Left colon (tissue), 2 donors: ENCODE measurements around the gene ISM1. TPM values are rescaled to one million over a fixed set of nuclear protein-coding genes. Genes with fewer than 3 reads are reported as not detected.

ENCODE experiments used
- ATAC-seq: fragments of 200-7000 bp; cut with Tn5 transposase; one replicate; pipeline ENCODE4 v1.9.1; 2020; ENCODE audit warnings: mild to moderate bottlenecking, moderate library complexity
- DNase-seq, 2 donors: peaks; one replicate each; pipeline ENCODE4 v3.0.0-alpha.2; 2020
- intact Hi-C, 2 donors: fragments of 100-400 bp; cut with DNase I in 1 of 2; cut with micrococcal nuclease in 1 of 2; formaldehyde crosslinking; loops; one replicate each; pipeline versions ENCODE4 v1.11.2 to v1.14.0; 2022; cut with DNase I, micrococcal nuclease
- long read RNA-seq: library from polyadenylated mRNA; unstranded; transcript quantifications from one replicate; pipeline ENCODE4 v2.0.0, GENCODE V29; 2021
- total RNA-seq, 2 donors: library from RNA; stranded (reverse); fragmentation: NEBNext Ultra II Directional; extraction: Animal tissue kit (Norgen Biotek cat#: 25700); gene quantifications; one replicate each; pipeline ENCODE4 v1.2.1, GENCODE V29; 2021
- donor health status: DM: no; HTN: no; CAD: no.
- donor health status: DM: yes; HTN: yes; CAD: no.

Gene ISM1
- total RNA-seq, result under 1 TPM; 0.18 to 0.25 TPM
- long read RNA-seq, partial matches to known transcripts, result 1 of 1 reads
- long read RNA-seq, other reads (novel, unspliced or antisense), result 0 of 1 reads

DNA sequence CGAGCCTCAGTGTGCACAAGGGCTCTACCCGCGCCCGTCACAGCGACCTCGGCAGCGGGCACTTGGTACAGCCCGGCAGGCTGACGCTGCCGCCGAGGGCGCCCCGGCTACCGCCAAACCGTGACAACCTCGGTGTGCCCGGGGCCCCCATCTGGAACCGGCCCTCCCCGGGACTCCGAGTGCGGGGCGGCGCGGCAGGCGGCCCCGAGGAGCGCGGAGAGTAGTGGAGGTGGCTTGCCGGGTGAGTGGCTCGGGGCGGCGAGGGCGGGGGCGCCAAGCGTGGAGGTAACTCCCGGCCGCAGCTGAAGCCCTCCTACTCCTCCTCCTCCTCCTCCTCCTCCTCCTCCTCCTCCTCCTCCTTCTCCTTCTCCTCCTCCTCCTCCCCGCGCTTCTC lies at the start of gene ISM1:
Gene ISM1 (plus strand): TSS at position 371 of the 394 bp plus-strand sequence. CDS start 503 bp downstream, outside the sequence.
- intact Hi-C loops, result no loop called here
- peak in 1 of 2 donors; percentile 15 for DNase-seq
- ATAC-seq, result peak; percentile 47

- DNase-seq (no peak), ATAC-seq (no peak)
- intact Hi-C loops, result no loop called here
Observed at GRCh38 chr20:13173201-13173600, 47.9 kb upstream of the ISM1 start.

- DNase-seq, result no peak
- no peak for ATAC-seq
- intact Hi-C loops, result no loop called here
Observed at GRCh38 chr20:13174402-13174801, 46.7 kb upstream of the ISM1 start.

GRCh38 chr20:13180986-13181889 lies 39.8 kb upstream of the ISM1 start:
- intact Hi-C loops, result no loop called here
- DNase-seq (no peak), ATAC-seq (no peak)

DNA sequence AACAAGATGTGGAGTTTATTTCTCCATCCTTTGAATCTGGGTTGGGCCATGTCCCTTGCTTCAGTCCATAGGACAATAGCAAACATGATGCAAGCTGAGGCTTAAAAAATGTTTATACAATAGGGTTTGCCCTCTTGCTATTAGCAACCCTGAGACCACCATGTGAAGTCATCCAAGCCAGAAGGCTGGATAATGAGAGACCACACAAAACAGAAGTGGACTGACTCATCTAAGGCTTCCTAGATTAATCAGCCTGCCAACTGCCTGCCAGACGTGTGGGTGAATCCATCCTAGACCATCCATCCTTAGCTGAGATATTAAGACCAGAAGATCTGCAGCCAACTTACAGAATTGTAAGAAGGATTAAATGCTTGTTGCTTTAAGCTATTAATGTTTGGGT lies 38.1 kb upstream of the ISM1 start:
- intact Hi-C loops, result no loop called here
- no peak for DNase-seq
- no peak for ATAC-seq

DNA sequence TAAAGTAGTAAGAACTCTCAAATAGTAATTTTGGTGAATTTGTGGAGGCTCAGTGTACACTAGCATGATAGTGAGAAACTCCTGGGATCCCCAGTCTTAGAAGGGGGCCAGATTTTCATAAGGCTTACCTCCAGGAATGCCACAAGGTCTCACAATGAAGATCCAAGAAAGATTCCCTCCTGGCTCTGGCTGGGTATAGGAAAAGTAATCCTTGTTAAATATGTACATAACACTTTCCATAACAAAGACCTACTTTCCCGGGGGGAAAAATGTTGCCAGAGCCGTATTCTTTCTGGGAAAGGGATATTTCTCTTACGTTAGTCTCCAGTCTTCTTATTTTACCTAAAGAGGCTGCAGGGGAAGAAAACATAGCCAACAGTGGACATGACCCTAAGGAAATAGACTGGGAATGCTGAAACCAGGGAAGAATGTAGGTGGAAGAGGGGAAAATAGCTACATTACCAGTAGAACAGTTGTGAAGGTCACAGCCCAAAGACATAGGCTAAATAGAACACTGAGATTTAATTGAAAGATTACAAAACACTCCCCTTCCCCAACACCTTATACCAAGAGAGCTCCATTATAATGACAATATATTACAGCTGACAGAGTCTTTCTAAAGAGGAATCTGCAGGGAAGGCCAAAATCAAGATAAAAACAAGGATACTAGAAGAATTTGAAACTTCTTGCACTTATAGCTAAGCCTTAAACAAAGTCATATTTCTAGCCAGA lies 34.9 kb upstream of the ISM1 start:
- ATAC-seq, result no peak
- DNase-seq, result no peak
- intact Hi-C loops, result no loop called here

GRCh38 chr20:13187899-13188298 lies 33.2 kb upstream of the ISM1 start:
- ATAC-seq (no peak), DNase-seq (no peak)
- intact Hi-C loops, result no loop called here

GRCh38 chr20:13199279-13199678 lies 21.8 kb upstream of the ISM1 start:
- no peak for ATAC-seq
- intact Hi-C loops, result no loop called here

GRCh38 chr20:13200767-13201500 lies 20.1 kb upstream of the ISM1 start:
- intact Hi-C loops, result no loop called here
- DNase-seq, result no peak
- no peak for ATAC-seq

More at GRCh38 chr20:13199279-13199678, 21.8 kb upstream of the ISM1 start:
- DNase-seq, result no peak

DNA sequence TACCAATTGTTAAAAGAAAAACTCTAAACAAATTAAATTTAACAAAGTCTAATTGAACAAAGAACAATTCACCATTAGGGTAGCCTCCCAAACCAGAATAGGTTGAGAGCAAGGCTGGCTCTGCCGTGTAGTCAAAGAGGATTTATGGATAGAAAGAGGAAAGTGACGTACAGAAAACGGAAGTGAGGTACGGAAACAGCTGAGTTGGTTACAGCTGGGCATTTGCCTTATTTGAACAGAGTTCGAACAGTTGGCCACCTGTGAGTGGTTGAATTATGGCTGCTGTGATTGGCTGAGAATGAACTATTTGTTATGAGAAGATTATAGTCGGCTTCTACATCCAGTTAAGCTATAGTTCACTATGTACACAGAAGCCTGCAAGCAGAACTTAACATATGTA lies 18.5 kb upstream of the ISM1 start:
- intact Hi-C loops, result no loop called here
- DNase-seq (no peak), ATAC-seq (no peak)

DNA sequence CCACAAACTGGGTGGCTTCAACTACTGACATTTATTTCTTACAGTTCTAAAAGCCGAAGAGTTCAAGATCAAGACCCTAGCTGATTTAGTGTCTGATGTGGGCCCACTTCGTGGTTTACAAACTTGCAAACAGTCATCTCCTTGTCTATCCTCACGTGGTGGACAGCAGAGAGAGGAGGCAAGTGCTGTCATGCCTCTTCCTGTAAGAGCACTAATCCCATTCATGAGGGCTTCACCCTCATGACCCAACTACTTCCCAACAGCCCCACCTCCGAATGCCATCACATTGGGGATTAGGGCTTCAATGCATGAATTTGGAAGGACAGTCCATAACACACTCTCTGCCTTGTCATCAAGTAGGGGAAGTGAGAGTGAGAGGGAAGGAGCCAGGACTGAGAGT lies 15.6 kb upstream of the ISM1 start:
- DNase-seq (no peak), ATAC-seq (no peak)
- intact Hi-C loops, result no loop called here

DNA sequence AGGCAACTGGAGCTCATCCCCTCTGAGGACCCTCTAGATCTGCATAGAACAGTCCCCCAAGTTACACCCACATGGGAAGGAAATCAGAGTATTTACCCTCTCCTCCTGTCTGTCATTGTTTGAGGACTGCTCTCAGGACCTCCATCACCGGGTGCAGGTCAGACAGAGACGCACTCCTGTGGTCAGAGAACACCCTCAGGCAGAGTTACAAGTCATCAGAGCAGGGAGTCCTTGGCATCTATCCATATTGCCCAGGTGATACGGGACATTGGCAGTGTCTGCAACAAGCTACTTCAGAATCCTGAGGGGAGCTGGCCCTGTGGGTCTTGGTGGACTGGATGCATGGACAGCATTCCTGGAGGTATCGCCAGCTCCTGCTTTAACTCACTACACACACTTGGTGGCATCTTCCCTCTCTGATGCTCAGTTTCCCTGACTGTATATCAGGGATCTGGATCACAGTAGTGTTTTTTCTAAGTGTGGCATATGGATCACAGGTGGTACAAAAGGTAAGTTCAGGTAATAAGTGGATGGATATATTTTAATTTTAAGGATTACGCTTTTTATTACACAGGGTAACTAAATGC lies 15.1 kb upstream of the ISM1 start:
- no peak for ATAC-seq
- intact Hi-C loops, result no loop called here

DNA sequence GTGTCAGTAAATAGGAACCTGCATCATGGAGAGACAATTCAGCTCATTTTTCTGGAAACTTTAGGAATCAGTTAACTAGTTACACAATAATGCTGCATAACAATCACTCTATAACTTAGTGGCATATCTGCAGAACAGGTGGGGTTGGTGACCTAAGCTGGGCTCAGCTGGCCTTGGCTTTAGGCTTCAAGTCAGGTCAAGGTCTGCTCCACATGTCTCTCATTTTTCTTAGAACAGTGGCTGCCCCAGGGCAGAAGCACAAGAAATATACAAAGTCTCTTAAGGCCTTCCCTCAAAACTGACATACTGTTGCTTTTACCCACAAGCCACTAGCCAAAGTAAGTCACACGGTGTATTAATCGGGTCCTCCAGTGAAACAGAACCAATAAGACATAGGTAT lies 14.1 kb upstream of the ISM1 start:
- intact Hi-C loops, result no loop called here
- ATAC-seq, result no peak
- no peak for DNase-seq

More for the DNA sequence above, 15.1 kb upstream of the ISM1 start:
- no peak for DNase-seq

GRCh38 chr20:13211956-13212618 lies 9.0 kb upstream of the ISM1 start:
- intact Hi-C loops, result no loop called here
- DNase-seq, result no peak
- ATAC-seq, result no peak

DNA sequence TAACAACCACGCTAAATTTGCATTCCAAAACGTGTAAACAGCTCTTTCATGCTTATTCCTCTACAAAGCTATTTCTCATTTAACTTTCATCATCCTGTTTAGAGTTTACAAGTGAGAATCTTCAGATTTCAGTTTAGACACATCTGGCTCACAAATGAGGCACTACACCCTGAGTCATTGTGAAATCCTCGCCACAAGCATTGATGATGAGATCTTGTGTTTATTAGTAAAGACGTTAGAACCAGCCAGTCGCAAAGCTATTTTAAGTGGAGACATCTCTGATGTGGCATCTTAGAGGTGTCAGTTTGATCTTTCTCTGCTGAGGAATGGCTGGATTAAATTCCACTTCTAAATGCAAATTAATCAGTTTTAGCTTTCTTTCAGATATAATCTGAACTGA lies 8.3 kb upstream of the ISM1 start:
- DNase-seq (no peak), ATAC-seq (no peak)
- intact Hi-C loops, result no loop called here

- intact Hi-C loops, result no loop called here
- no peak for ATAC-seq
- no peak for DNase-seq
Observed at GRCh38 chr20:13213335-13213734, 7.7 kb upstream of the ISM1 start.

DNA sequence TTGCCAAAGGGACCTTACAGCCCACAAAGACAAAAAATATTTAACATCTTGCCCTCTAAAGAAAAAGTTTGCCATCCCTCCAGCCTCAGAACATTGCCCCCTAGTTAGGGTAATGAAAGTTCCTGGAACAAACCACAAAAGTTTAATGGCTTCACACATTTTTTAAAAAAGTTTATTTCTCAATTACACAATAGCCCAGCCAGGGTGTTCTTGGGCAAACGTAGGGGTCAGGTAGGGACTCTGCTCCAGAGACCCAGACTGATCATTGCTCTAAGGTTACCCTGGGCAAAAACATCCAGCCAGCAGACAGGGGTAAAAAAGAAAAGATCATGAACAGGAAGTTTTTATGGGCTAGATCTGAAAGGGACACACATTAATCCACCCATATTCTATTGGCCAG lies 4.5 kb upstream of the ISM1 start:
- intact Hi-C loops, result no loop called here
- ATAC-seq, result no peak
- DNase-seq, result no peak

DNA sequence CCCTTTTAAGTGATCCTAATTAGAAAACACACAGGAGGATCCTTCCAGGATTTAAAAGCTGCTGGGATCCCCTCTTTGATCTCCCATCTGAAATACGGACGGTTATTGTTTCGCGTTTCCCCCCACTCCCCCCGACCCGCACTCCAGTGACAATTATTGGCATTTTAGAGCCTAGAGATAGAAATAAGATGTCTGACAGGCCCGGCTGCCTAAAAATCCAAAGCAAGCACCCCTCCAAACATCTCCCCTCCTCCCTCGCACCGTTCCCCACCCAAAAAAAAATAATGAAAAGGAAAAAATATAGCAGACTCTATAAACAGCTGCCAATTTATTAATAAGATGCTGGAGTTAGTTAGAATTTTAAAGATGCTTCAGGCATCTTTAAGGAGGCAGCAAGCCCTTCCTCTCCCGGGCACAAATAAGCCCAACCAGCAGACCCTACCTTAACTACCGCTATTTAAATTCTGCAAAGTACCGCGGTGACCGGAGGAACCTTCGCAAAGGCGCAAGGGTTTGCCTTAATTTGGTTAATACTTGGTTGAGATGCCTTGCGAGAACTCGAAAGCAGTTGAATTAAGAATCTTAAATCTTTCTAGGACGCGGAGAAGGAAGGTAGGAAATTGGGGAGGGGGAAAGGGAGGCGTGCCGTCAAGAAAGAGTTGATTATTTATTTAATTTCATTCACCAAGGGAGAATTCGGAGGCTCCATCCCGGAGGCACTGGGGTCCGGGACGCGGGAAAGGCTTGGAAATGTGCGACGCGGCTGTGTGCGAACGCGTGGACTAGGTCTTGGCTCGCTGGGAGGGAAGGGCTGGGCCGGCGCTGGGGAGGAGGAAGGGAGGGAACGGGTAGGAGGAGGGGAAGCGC lies 1.5 kb upstream of the ISM1 start:
- intact Hi-C loops, result no loop called here
- DNase-seq, result no peak

More for the DNA sequence above, 1.5 kb upstream of the ISM1 start:
- ATAC-seq, result peak; percentile 61
